HCT116 (cell line): ENCODE data around the gene PCDHGC4. TPM values are rescaled to one million over a fixed set of nuclear protein-coding genes. Genes with fewer than 3 reads are reported as not detected.
A peak's percentile ranks its signal among the peaks of the same experiment; 100 is the strongest.

Experiments
- ATAC-seq: fragments of 200-7000 bp; cut with Tn5 transposase; 2 replicates; pipeline ENCODE4 v1.9.1; 2020; ENCODE audit warnings: mild to moderate bottlenecking, moderate library complexity
- BruUV-seq: library from RNA; stranded (reverse); fragments of 400-500 nt; replicated peaks from 2 replicates; lab custom pipeline; 2021; lab: Mats Ljungman, UMichigan
- CTCF ChIA-PET: fragments of 300-600 bp; sonication (Branson Sonifier 250); formaldehyde crosslinking; loops from one replicate; lab custom pipeline; 2021; ENCODE audit warnings: antibody characterized with exemption; lab: Charles Lee
- POLR2A ChIA-PET: fragments of 300-600, 350-600 bp; sonication (Branson Sonifier 250); formaldehyde crosslinking; loops from one replicate; lab custom pipeline; 2021; ENCODE audit warnings: antibody characterized with exemption; lab: Charles Lee
- RAD21 ChIA-PET, 2 experiments: fragments of 300-600 bp; sonication (Branson Sonifier 250); formaldehyde crosslinking; loops; one replicate each; lab custom pipeline; 2023; ENCODE audit warnings: low total read pairs in 2 of 2; ENCODE audit not compliant: uncharacterized antibody in 2 of 2, unreplicated experiment in 2 of 2, low non-redundant PET in 1 of 2; lab: Charles Lee
- DNase-seq: peaks from one replicate; pipeline ENCODE4 v3.0.0-alpha.2; 2010; ENCODE audit warnings: low read depth, low spot score
- H2AFZ ChIP-seq: fragments of 200-600 bp; shearing (Covaris generic), sonication (generic); 2 replicates; pipeline ENCODE4 v1.6.1; 2017; ENCODE audit warnings: low read depth, mixed run types, mixed read lengths, antibody characterized with exemption, low read length; ENCODE audit not compliant: poor library complexity, severe bottlenecking
- H3K27ac ChIP-seq: 2 replicates; pipeline ENCODE4 v1.5.1; 2012; ENCODE audit warnings: low read depth, low read length
- H3K27me3 ChIP-seq: fragments of 200-600 bp; sonication (generic); 2 replicates; pipeline ENCODE4 v1.6.1; 2016; ENCODE audit warnings: mixed run types, low read length, mixed read lengths; ENCODE audit not compliant: insufficient read depth
- H3K36me3 ChIP-seq, 2 experiments: fragments of 200-500 bp in 1 of 2; fragments of 200-600 bp in 1 of 2; sonication (Bioruptor generic) in 1 of 2; sonication (generic) in 1 of 2; 2 replicates each; pipeline versions ENCODE4 v1.5.1 to v1.6.1; 2014 to 2016; ENCODE audit warnings: low read length in 2 of 2, inconsistent platforms in 1 of 2, mixed read lengths in 1 of 2, mixed run types in 1 of 2; ENCODE audit not compliant: insufficient read depth in 2 of 2, control insufficient read depth in 1 of 2
- H3K4me1 ChIP-seq, 2 experiments: fragments of 200-600 bp in 1 of 2; sonication (generic) in 1 of 2; 2 replicates each; pipeline versions ENCODE4 v1.5.1 to v1.6.1; 2012 to 2017; ENCODE audit warnings: low read length in 2 of 2, inconsistent platforms in 1 of 2, mild to moderate bottlenecking in 1 of 2, mixed read lengths in 1 of 2, mixed run types in 1 of 2, moderate library complexity in 1 of 2; ENCODE audit not compliant: insufficient read depth in 2 of 2, control insufficient read depth in 1 of 2
- H3K4me2 ChIP-seq: fragments of 200-600 bp; sonication (generic); 2 replicates; pipeline ENCODE4 v1.6.1; 2017; ENCODE audit warnings: mixed run types, low read length, mixed read lengths
- H3K4me3 ChIP-seq, 2 experiments: fragments of 200-600 bp in 1 of 2; sonication (generic) in 1 of 2; replicated peaks in 1 of 2; 2 replicates each; pipeline ENCODE4 v1.5.1; 2011 to 2016; ENCODE audit warnings: low read length in 2 of 2, control low read depth in 1 of 2, low read depth in 1 of 2, mild to moderate bottlenecking in 1 of 2, mixed read lengths in 1 of 2, mixed run types in 1 of 2
- H3K79me2 ChIP-seq: fragments of 200-600 bp; sonication (generic); 2 replicates; pipeline ENCODE4 v1.6.1; 2017; ENCODE audit warnings: mild to moderate bottlenecking, mixed run types, low read length, moderate library complexity, mixed read lengths; ENCODE audit not compliant: insufficient read depth
- H3K9ac ChIP-seq: fragments of 200-600 bp; sonication (generic); 2 replicates; pipeline ENCODE4 v1.6.1; 2016; ENCODE audit warnings: low read length, mixed read lengths
- H3K9me2 ChIP-seq: fragments of 200-600 bp; sonication (generic), shearing (Covaris generic); 2 replicates; pipeline ENCODE4 v1.6.1; 2017; ENCODE audit warnings: mixed run types, mild to moderate bottlenecking, moderate library complexity; ENCODE audit not compliant: insufficient read depth
- H3K9me3 ChIP-seq, 2 experiments: fragments of 200-500 bp in 1 of 2; fragments of 200-600 bp in 1 of 2; sonication (Bioruptor generic) in 1 of 2; sonication (generic) in 1 of 2; 2 replicates each; pipeline ENCODE4 v1.6.1; 2014 to 2017; ENCODE audit warnings: low read length in 2 of 2, mixed read lengths in 2 of 2, inconsistent platforms in 1 of 2, low read depth in 1 of 2, mild to moderate bottlenecking in 1 of 2, mixed run types in 1 of 2, moderate library complexity in 1 of 2; ENCODE audit not compliant: control insufficient read depth in 1 of 2, insufficient read depth in 1 of 2
- H4K20me1 ChIP-seq: fragments of 200-600 bp; sonication (generic), shearing (Covaris generic); 2 replicates; pipeline ENCODE4 v1.6.1; 2017; ENCODE audit warnings: mixed run types, mild to moderate bottlenecking, moderate library complexity; ENCODE audit not compliant: insufficient read depth
- ATF3 ChIP-seq: IDR thresholded peaks from 2 replicates; pipeline ENCODE4 v1.6.1; 2012
- CBX3 ChIP-seq: IDR thresholded peaks from 2 replicates; pipeline ENCODE4 v1.6.1; 2012; ENCODE audit warnings: low read depth
- CEBPB ChIP-seq: IDR thresholded peaks from 2 replicates; pipeline ENCODE4 v1.6.1; 2012; ENCODE audit warnings: low read depth
- EGR1 ChIP-seq: IDR thresholded peaks from 2 replicates; pipeline ENCODE4 v1.6.1; 2012; ENCODE audit warnings: low read depth
- ELF1 ChIP-seq: IDR thresholded peaks from 2 replicates; pipeline ENCODE4 v1.6.1; 2012; ENCODE audit warnings: low read depth, borderline replicate concordance
- FOSL1 ChIP-seq: IDR thresholded peaks from 2 replicates; pipeline ENCODE4 v1.6.1; 2012; ENCODE audit warnings: low read depth
- JUND ChIP-seq: IDR thresholded peaks from 2 replicates; pipeline ENCODE4 v1.6.1; 2012
- POLR2A ChIP-seq: IDR thresholded peaks from 2 replicates; pipeline ENCODE4 v1.7.0; 2011; ENCODE audit warnings: borderline replicate concordance; ENCODE audit not compliant: insufficient read depth, insufficient read length; ENCODE audit errors: extremely low read depth
- POLR2AphosphoS5 ChIP-seq: IDR thresholded peaks from 2 replicates; pipeline ENCODE4 v1.6.1; 2011; ENCODE audit warnings: mild to moderate bottlenecking, low read depth, low read length, moderate library complexity
- SIN3A ChIP-seq: IDR thresholded peaks from 2 replicates; pipeline ENCODE4 v1.6.1; 2012; ENCODE audit warnings: low read depth
- SP1 ChIP-seq: IDR thresholded peaks from 2 replicates; pipeline ENCODE4 v1.6.1; 2012; ENCODE audit warnings: low read depth
- SRF ChIP-seq: IDR thresholded peaks from 2 replicates; pipeline ENCODE4 v1.6.1; 2012; ENCODE audit warnings: low read depth
- TCF7L2 ChIP-seq: IDR thresholded peaks from 2 replicates; pipeline ENCODE4 v1.7.0; 2011; ENCODE audit warnings: borderline replicate concordance, inconsistent platforms; ENCODE audit not compliant: insufficient read depth, insufficient read length; ENCODE audit errors: extremely low read depth
- intact Hi-C: fragments of 100-400 bp; cut with micrococcal nuclease; formaldehyde crosslinking; loops from 2 replicates; pipeline ENCODE4 v1.10.0; 2022
- total RNA-seq: library from RNA; stranded (reverse); gene quantifications from one replicate; pipeline ENCODE4 v1.2.1, GENCODE V29; 2021; ENCODE audit not compliant: unreplicated experiment
- TF ChIP-seq, protein P1 (sequence below): IDR thresholded peaks from 2 replicates; pipeline ENCODE4 v1.6.1; 2012
- TF ChIP-seq, protein P2 (sequence below): IDR thresholded peaks from 2 replicates; pipeline ENCODE4 v1.6.1; 2011; ENCODE audit warnings: mild to moderate bottlenecking, low read length, moderate library complexity; ENCODE audit not compliant: insufficient replicate concordance; ENCODE audit errors: extremely low read depth
- TF ChIP-seq, protein P3 (sequence below): IDR thresholded peaks from 2 replicates; pipeline ENCODE4 v1.6.1; 2012; ENCODE audit warnings: low read depth

Gene PCDHGC4
- total RNA-seq, 1 experiment from 2014 or later: 0.05 TPM

DNA sequence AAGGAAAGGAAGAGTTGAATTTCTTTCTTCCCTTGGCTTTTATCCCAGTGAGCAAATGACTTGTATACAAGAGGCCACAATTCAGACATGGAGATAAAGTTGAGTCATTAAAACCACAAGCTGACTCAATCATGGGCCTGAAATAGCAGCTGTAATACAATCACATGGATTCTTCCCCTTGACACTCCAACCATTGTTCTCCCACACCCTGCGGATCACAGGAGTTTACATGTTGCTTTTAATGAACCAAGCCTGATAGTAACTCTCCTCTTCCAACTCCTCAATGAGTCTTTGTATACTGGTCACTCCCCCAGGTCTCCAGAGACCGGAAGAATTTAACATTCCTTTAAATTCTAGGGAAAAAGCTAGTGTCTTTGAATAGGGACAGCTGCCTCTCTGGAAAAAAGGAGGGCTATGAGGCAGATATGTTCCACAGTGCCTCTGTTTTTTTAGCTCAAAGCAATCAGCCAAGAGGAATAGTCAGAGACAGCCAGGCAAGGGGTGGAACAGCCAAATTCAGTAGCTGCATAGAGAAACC is 36.5 kb downstream of the PCDHGC4 start:
- H2AFZ ChIP-seq: no peak overlapping the region
- peak overlapping the region; percentile 80 for H3K27ac ChIP-seq
- H3K27me3 ChIP-seq: no peaks in the 10 kb centered on the region
- ChIA-PET RAD21 (interaction anchor here (1.6 to 4.0 kb wide), 2 partner anchors 108 kb away, joined by 5 to 17 read pairs; partner anchors contain the start of gene PCDHGA10 (in 2 of the 2)), CTCF (interaction anchor here (0.6 to 2.3 kb wide), 14 partner anchors 9 to 329 kb away, joined by 3 to 33 read pairs (median 4); partner anchors contain the start of genes PCDHB10, PCDHB14, PCDHGA10 and TAF7), POLR2A (interaction anchor here (0.9 to 1.5 kb wide), 5 partner anchors 9 to 201 kb away, joined by 3 to 11 read pairs (median 4); partner anchors contain the start of genes PCDHGA10 and TAF7)
- no peaks in the 10 kb centered on the region for H3K9me2 ChIP-seq
- peaks cover 43 to 69% of the 10 kb centered on the region in 2 experiments for H3K4me1 ChIP-seq
- peak overlapping the region; percentile 69 for H3K4me2 ChIP-seq
- intact Hi-C loops: no loop called here
- ATAC-seq: peak; percentile 84
- peaks cover 15% of the 10 kb centered on the region; the same call in 1 of the 2 replicates for H3K79me2 ChIP-seq
- peaks cover 7 to 52% of the 10 kb centered on the region in 2 experiments; a peak in 3 of 4 replicates for H3K36me3 ChIP-seq
- BruUV-seq: no TSS peak
- H3K9ac ChIP-seq: peak overlapping the region; percentile 61
- H3K4me3 ChIP-seq: peak overlapping the region; percentile 8 to 40
- TF ChIP-seq, protein P1, sequence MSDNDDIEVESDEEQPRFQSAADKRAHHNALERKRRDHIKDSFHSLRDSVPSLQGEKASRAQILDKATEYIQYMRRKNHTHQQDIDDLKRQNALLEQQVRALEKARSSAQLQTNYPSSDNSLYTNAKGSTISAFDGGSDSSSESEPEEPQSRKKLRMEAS: peak; percentile 94
- TF ChIP-seq, protein P2, sequence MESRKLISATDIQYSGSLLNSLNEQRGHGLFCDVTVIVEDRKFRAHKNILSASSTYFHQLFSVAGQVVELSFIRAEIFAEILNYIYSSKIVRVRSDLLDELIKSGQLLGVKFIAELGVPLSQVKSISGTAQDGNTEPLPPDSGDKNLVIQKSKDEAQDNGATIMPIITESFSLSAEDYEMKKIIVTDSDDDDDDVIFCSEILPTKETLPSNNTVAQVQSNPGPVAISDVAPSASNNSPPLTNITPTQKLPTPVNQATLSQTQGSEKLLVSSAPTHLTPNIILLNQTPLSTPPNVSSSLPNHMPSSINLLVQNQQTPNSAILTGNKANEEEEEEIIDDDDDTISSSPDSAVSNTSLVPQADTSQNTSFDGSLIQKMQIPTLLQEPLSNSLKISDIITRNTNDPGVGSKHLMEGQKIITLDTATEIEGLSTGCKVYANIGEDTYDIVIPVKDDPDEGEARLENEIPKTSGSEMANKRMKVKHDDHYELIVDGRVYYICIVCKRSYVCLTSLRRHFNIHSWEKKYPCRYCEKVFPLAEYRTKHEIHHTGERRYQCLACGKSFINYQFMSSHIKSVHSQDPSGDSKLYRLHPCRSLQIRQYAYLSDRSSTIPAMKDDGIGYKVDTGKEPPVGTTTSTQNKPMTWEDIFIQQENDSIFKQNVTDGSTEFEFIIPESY: peak; percentile 70
- TF ChIP-seq CBX3 (peak; percentile 99), FOSL1 (peak; percentile 100), ELF1 (no peak; the same call in 1 of the 2 replicates), EGR1 (peak; percentile 52; the same call in 1 of the 2 replicates), JUND (peak; percentile 99), TCF7L2 (no peak), SIN3A (peak; percentile 98), CEBPB (peak; percentile 95), POLR2A (no peak), SRF (peak; percentile 88), SP1 (peak; percentile 98), POLR2AphosphoS5 (peak; percentile 69; the same call in 1 of the 2 replicates), ATF3 (peak; percentile 88; the same call in 1 of the 2 replicates)
- TF ChIP-seq, protein P3, sequence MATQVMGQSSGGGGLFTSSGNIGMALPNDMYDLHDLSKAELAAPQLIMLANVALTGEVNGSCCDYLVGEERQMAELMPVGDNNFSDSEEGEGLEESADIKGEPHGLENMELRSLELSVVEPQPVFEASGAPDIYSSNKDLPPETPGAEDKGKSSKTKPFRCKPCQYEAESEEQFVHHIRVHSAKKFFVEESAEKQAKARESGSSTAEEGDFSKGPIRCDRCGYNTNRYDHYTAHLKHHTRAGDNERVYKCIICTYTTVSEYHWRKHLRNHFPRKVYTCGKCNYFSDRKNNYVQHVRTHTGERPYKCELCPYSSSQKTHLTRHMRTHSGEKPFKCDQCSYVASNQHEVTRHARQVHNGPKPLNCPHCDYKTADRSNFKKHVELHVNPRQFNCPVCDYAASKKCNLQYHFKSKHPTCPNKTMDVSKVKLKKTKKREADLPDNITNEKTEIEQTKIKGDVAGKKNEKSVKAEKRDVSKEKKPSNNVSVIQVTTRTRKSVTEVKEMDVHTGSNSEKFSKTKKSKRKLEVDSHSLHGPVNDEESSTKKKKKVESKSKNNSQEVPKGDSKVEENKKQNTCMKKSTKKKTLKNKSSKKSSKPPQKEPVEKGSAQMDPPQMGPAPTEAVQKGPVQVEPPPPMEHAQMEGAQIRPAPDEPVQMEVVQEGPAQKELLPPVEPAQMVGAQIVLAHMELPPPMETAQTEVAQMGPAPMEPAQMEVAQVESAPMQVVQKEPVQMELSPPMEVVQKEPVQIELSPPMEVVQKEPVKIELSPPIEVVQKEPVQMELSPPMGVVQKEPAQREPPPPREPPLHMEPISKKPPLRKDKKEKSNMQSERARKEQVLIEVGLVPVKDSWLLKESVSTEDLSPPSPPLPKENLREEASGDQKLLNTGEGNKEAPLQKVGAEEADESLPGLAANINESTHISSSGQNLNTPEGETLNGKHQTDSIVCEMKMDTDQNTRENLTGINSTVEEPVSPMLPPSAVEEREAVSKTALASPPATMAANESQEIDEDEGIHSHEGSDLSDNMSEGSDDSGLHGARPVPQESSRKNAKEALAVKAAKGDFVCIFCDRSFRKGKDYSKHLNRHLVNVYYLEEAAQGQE: no peak
- peak; percentile 98 for DNase-seq
- no peaks in the 10 kb centered on the region for H3K9me3 ChIP-seq
- no peaks in the 10 kb centered on the region for H4K20me1 ChIP-seq
